Measurements from ENCODE around the gene TIMM10B. TPM values are rescaled to one million over a fixed set of nuclear protein-coding genes. Genes with fewer than 3 reads are reported as not detected.

The TIMM10B gene
- total and polyA plus RNA-seq, 9 of the 15 experiments (the other 6 are each of a cell fraction or from before 2014, with no cell fraction given) = 43.2 to 163 (median 57.0) TPM

DNA sequence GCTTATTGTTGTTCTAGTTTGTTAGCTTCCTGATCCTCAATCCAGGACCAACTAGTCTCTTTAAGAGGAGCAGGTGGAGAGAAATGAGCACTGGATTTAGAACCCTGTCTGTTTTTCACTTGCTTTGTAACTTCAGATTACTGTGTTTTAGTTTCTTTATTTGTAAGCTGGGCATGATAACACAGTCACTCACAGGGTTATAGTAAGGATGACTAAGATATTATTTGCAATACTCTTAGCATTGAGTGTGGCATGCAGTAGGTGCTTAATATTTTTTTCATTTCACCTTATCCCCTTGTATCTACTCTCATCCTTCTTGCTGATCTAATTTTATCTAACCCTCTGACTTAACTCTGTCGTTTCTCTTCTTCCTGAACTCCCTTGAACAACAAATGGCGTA is 49.5 kb downstream of the TIMM10B start (continued):
- TF ChIP-seq, protein P1, sequence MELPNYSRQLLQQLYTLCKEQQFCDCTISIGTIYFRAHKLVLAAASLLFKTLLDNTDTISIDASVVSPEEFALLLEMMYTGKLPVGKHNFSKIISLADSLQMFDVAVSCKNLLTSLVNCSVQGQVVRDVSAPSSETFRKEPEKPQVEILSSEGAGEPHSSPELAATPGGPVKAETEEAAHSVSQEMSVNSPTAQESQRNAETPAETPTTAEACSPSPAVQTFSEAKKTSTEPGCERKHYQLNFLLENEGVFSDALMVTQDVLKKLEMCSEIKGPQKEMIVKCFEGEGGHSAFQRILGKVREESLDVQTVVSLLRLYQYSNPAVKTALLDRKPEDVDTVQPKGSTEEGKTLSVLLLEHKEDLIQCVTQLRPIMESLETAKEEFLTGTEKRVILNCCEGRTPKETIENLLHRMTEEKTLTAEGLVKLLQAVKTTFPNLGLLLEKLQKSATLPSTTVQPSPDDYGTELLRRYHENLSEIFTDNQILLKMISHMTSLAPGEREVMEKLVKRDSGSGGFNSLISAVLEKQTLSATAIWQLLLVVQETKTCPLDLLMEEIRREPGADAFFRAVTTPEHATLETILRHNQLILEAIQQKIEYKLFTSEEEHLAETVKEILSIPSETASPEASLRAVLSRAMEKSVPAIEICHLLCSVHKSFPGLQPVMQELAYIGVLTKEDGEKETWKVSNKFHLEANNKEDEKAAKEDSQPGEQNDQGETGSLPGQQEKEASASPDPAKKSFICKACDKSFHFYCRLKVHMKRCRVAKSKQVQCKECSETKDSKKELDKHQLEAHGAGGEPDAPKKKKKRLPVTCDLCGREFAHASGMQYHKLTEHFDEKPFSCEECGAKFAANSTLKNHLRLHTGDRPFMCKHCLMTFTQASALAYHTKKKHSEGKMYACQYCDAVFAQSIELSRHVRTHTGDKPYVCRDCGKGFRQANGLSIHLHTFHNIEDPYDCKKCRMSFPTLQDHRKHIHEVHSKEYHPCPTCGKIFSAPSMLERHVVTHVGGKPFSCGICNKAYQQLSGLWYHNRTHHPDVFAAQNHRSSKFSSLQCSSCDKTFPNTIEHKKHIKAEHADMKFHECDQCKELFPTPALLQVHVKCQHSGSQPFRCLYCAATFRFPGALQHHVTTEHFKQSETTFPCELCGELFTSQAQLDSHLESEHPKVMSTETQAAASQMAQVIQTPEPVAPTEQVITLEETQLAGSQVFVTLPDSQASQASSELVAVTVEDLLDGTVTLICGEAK (IDR thresholded peaks at IDR 0.05) = no peak
- TF ChIP-seq, protein P1 (CRISPR knock-in tag; IDR thresholded peaks at IDR 0.05) = no peak
- TF ChIP-seq GABPB1 (CRISPR knock-in tag; IDR thresholded peaks at IDR 0.05) = no peak
- no peak for TF ChIP-seq SETDB1 (IDR thresholded peaks at IDR 0.05; ENCODE audit: low read length)
- no peak for TF ChIP-seq FOSL1 (tag; conservative IDR thresholded peaks at IDR 0.05)
- no peak for TF ChIP-seq ZNF41 (CRISPR knock-in tag; conservative IDR thresholded peaks at IDR 0.05)
- no peak for TF ChIP-seq NFE2L1 (tag; IDR thresholded peaks at IDR 0.05; ENCODE audit: borderline replicate concordance, low read depth)
- TF ChIP-seq ZFX (CRISPR knock-in tag; IDR thresholded peaks at IDR 0.05) = no peak
- TF ChIP-seq, protein P2, sequence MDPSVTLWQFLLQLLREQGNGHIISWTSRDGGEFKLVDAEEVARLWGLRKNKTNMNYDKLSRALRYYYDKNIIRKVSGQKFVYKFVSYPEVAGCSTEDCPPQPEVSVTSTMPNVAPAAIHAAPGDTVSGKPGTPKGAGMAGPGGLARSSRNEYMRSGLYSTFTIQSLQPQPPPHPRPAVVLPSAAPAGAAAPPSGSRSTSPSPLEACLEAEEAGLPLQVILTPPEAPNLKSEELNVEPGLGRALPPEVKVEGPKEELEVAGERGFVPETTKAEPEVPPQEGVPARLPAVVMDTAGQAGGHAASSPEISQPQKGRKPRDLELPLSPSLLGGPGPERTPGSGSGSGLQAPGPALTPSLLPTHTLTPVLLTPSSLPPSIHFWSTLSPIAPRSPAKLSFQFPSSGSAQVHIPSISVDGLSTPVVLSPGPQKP (CRISPR knock-in tag; IDR thresholded peaks at IDR 0.05) = no peak
